ENCODE results near the gene C19orf53.
"Not testable (repeated sequence)": the region's sequence is repeated elsewhere in the genome, so short reads cannot be mapped to it uniquely, and the experiment has no call there.

The C19orf53 gene

GRCh38 chr19:13774217-13775191, at the start of gene C19orf53:
Gene C19orf53 (plus strand): TSS chr19:13774456. CDS start chr19:13774478, 22 bp downstream.
- peak; percentile 89 for DNase-seq (ENCODE audit: low spot score)

DNA sequence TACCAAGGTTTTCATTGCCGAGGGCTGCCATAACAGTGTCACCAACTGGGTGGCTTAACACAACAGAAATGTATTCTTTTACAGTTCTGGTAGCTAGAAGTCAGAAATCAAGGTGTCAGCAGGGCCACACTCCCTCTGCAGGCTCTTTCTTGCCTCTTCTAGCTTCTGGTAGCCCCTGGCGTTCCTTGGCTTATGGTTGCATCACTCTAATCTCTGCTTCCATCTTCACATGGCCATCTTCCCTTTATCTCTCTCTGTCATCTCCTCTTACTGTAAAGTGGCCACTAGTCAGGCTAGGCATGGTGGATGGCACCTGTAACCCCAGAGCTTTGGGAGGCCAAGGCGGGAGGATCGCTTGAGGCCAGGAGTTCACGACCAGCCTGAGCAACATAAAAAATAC, 47.9 kb upstream of the C19orf53 start:
- no peak for DNase-seq (ENCODE audit: low spot score)

- no peak for DNase-seq (ENCODE audit: low spot score)
Measured at GRCh38 chr19:13727798-13728197, 46.5 kb upstream of the C19orf53 start.

- DNase-seq (ENCODE audit: low spot score), result no peak
Measured at GRCh38 chr19:13729859-13730258, 44.4 kb upstream of the C19orf53 start.

GRCh38 chr19:13731147-13731964, 42.9 kb upstream of the C19orf53 start:
- peak; percentile 94 for DNase-seq (ENCODE audit: low spot score)

DNA sequence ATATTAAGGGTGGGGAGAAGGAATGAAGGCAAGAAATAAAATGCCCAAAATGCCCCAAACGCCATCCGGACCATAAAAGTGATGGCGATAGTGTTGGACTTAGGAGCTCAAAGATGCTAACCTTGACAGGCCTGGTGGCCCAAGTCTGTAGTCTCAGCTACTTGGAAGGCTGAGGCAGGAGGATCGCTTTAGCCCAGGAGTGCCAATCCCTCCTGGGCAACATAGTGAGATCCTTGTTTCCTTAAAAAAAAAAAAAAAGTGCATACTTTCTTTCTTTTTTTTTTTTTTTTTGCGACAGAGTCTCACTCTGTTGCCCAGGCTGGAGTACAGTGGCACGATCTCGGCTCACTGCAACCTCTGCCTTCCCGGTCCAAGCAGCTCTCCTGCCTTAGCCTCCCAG, 41.9 kb upstream of the C19orf53 start:
- no peak for DNase-seq (ENCODE audit: low spot score)

GRCh38 chr19:13734751-13735150, 39.5 kb upstream of the C19orf53 start:
- no peak for DNase-seq (ENCODE audit: low spot score)

GRCh38 chr19:13738073-13738472, 36.2 kb upstream of the C19orf53 start:
- no peak for DNase-seq (ENCODE audit: low spot score)

DNA sequence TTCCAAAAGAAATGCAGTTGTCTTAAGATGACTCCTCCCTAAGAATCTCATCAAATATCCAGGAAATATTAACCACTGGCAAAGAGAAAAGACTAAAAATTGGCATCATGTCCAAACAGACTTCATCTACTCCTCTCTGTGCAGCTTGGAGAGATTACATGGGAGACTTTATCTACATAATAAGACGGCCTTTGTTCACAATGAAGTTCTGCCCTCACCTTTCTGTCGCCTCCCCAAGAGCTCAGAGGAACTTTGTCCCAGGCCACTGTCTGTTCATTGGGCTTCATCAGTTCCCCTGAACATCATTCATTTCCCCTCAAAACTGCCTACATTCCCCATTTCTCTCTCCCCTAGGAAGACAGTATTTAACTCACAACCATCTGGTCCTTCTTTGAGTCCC, 32.4 kb upstream of the C19orf53 start:
- DNase-seq (ENCODE audit: low spot score), result no peak

GRCh38 chr19:13742756-13743155, 31.5 kb upstream of the C19orf53 start:
- no peak for DNase-seq (ENCODE audit: low spot score)

DNA sequence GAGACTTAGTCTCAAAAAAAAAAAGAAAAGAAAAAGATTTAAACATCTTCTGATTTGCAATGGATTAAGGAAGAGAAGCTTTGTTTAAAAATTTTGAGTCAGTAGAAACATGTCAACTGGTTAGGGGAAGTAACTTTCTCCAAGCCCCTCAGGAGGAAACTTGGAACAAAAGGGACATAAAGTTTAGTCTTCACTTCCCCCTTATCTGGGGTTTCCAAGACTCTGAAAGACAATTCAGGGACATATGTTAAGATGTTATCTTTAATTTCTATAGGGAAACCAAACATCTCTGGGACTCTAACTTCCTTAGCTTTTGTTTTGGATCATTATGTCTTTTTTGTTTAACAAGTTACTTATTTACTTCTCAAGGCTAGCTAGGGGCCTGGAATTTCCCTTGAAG, 30.1 kb upstream of the C19orf53 start:
- no peak for DNase-seq (ENCODE audit: low spot score)

DNA sequence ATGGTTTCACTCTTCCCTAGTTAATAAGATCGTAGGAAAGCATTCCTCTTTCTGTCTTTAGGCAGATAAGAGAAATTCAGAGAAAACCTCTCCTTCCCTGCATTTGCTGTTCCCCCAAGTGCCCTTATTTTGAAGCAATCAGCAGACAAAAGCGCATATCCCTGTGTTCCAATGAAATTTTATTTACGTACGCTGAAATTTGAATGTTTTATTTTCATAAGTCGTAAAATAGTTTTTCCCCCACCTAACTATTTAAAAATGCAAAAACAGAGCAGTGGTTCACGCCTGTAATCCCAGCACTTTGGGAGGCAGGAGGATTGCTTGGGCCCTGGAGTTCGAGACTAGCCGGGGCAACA, 27.2 kb upstream of the C19orf53 start:
- no peak for DNase-seq (ENCODE audit: low spot score)

- DNase-seq (ENCODE audit: low spot score), result peak; percentile 28
Measured at GRCh38 chr19:13748169-13748828, 26.0 kb upstream of the C19orf53 start.

DNA sequence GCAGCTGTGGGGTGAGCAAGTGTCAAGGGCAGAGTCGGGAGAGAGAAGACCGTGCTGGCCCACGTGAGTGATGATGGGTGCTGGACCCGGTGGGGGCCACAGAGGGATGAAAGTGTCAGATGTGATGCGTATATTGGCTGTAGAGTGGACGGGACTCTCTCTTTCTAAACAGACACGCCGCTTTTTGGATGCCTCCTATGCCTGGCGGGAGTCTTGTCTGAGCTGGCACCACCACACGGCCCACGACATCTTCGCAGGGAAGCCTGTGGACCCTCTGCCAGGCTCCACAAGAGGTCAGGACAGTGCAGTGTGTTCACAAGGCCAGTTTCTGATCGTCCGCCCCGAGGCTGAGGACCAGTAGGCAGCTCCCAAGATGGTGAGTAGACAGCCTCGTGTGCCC, 22.8 kb upstream of the C19orf53 start:
- DNase-seq (ENCODE audit: low spot score), result no peak

- DNase-seq (ENCODE audit: low spot score), result not testable (repeated sequence)
Measured at GRCh38 chr19:13753622-13754021, 20.6 kb upstream of the C19orf53 start.

- no peak for DNase-seq (ENCODE audit: low spot score)
Measured at GRCh38 chr19:13756210-13756609, 18.0 kb upstream of the C19orf53 start.

- DNase-seq (ENCODE audit: low spot score), result no peak
Measured at GRCh38 chr19:13757805-13758772, 16.2 kb upstream of the C19orf53 start.

DNA sequence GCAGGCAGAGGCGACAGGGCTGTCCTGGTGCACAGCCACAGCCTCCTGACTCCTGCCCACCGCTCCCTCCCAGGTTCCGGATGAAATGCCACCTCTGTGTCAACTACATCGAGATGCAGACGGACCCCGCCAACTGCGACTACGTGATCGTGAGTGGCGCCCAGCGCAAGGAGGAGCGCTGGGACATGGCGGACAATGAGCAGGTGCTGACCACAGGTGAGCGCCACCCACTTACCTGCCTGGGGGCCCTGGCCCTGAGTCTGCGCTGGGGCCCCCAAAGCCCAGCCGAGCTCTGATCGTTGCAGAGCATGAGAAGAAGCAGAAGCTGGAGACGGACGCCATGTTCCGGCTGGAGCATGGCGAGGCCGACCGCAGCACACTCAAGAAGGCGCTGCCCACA, 15.5 kb upstream of the C19orf53 start:
- DNase-seq (ENCODE audit: low spot score), result no peak

GRCh38 chr19:13761423-13761822, 12.8 kb upstream of the C19orf53 start:
- no peak for DNase-seq (ENCODE audit: low spot score)

GRCh38 chr19:13762635-13763235, 11.5 kb upstream of the C19orf53 start:
- DNase-seq (ENCODE audit: low spot score), result no peak

GRCh38 chr19:13763265-13763664, 11.0 kb upstream of the C19orf53 start:
- no peak for DNase-seq (ENCODE audit: low spot score)

Measured in kidney capillary endothelial cell (primary cell).